Activated CD4-positive, alpha-beta T cell treated with anti-CD3 and anti-CD28 coated beads for 1 hour (primary cell): ENCODE results near the gene VAMP5.
"Not testable (repeated sequence)": the region's sequence is repeated elsewhere in the genome, so short reads cannot be mapped to it uniquely, and the experiment has no call there.

ENCODE experiments used
- DNase-seq: peaks from one replicate; pipeline ENCODE4 v3.0.0-alpha.2; 2020

VAMP5 gene

DNA sequence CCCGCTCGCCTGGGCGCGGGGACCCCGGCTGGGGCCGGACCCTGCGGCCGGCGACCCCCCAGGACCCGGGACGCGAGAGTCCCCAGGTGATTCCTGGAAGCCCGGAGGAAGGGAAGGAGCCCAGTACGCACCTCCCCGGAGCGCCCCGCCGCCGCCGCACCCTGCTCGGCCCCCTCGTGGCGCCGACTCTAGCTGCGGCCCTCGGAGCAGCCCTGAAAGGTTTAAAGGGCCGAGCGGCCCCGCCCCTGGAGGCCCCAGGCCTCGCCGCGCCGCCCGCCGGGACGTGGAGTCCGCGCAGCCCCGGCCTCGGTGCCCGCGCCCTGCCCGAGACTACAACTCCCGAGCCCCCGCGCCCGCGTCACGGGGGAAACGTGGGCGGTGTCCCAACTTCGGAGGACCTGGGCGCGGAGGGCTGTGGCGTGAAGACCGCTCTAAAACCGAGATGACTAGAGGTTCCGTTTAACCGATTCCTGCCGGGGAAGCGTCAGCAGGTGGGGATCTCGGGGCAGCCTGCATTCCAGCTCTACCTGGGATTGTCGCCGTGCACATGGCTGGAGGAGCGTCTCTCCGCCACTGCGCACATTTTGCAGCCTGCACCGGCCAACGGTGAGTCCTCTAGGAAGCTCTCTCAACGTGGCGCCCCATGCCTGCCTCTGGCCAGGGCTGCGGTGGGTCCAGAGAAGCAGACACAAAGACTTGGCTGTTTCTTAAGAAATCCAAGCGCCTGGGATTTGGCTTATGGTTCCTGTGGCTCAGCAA lies 18.4 kb downstream of the VAMP5 start, which contains the start of gene TMEM150A:
TMEM150A (minus strand) TSS at position 223 of the 759 bp plus-strand sequence. CDS start 750 bp downstream, outside the sequence.
- DNase-seq = peak; percentile 79

- DNase-seq = not testable (repeated sequence)
Measured at GRCh38 chr2:85604133-85604444, 19.9 kb downstream of the VAMP5 start.

DNA sequence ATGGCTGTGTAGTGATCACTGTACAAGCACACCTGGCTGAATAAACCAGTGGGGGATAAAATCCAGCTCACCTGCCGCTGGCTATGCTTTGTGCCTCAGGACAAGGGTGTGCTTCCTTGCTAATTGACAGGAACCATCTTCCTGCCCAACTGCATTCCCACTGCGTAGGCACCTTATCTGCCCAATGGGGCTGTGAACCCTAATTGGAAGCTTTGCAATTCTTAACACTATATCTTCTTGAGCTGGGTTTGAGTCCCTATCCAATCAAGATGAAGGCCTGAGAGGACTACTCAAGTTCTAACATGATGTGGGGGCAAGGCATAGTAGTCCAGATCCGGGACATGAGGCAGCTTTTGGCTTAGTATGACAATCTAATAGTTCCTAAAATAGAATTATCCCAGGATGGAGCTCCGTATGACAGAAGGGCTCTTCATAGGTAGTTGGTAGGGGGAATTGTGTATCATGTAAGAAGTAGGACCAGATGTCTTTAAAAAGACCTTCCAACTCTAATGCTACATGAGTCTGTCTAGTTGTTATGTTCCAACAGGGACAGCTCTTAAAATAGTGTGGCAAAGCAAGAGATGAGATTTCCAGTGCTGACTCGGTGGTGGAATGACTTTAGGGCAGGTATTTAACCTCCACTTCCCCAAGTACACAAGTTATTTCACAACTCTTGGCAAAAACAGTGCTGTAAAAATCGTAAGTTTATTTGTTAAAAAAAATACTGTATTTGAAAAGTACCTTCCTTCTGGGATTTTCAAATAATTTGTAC lies 20.5 kb downstream of the VAMP5 start:
- no peak for DNase-seq

DNA sequence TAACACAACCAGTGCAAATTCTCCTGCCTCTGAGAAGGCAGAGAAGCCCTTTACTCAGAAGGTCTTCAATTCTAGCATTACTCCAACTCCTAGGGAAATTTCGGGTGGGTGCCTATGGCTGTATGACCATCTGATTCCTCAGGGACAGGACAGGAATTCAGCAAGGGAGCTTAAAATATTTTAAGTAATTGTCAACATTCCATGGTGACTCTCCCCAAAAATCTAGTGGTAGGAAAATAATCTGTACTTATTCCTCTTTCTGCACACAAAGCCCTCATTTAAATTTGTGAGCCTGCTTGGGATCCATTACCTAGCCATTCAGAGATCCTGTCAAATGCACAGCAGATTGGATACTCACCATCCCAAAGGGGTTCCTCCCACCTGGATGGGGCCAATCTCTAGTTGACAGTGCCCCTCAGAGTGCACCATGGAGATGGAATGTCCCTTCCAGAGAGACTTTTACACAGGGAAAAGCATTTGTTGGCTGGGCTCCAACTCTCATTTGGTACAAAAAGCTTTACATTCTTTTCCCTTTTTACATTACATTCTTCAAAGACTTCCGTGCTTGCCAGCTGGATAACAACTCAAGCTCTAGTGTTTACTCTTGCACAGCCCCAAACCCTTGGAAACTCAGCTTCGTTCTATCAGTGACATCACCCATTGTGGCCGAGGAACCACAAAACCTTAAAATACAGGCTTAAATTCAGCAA lies 21.3 kb downstream of the VAMP5 start:
- DNase-seq = no peak

- DNase-seq = no peak
Measured at GRCh38 chr2:85606116-85606455, 21.9 kb downstream of the VAMP5 start.

DNA sequence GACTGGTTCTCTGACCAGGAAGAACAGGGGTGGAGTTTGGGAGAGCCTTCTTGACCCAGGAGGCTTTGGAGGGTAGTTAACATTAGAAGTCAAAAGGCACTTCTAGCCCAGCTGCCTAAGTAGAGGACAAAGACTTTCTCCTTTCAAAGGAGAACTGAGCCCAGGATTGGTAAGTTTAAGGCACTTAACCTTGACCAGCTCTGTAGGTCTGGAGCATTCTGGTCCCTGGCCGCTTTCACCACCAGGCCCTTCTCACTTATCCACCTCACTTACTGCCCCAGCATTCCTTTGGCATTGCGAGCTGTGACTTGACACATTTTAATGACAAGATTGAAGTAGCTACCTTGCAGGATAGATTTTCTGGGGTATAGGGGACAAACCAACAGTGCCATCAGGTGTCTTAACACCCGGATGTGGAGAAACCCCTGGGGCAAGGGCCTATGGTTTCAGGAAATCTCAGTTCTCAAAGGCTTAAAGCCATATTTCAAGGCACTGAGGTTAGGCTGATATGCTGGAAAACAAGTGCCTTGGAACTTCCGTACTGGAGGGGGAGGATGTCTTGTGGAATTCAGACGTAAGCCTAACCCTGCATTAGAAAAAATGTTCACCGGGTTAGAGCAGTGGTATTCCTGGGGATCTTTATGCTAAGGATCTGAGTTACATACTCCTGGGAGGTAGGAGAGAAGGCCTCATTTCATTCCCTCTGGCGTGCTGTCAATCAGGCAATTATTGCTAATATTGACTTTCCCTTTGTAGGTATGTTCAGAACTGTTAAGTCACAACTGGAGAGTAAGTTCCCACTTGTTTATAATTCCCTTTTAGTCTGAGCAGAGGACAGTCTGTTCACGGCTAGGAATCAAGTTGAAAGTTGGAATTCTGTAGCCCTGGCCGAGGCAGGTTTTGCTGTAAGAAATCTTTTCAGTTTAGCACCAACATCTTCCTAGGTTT lies 23.3 kb downstream of the VAMP5 start:
- no peak for DNase-seq

- DNase-seq = no peak
Measured at GRCh38 chr2:85611217-85611704, 27.0 kb downstream of the VAMP5 start.

- peak; percentile 66 for DNase-seq
Measured at GRCh38 chr2:85611705-85612587, 27.7 kb downstream of the VAMP5 start, which contains the start of gene C2orf68. TSS of gene C2orf68 (minus strand) at chr2:85612066. CDS start at chr2:85611984, 82 bp downstream.

- no peak for DNase-seq
Measured at GRCh38 chr2:85613717-85614515, 29.7 kb downstream of the VAMP5 start.

- DNase-seq = not testable (repeated sequence)
Measured at GRCh38 chr2:85614757-85615156, 30.5 kb downstream of the VAMP5 start.

DNA sequence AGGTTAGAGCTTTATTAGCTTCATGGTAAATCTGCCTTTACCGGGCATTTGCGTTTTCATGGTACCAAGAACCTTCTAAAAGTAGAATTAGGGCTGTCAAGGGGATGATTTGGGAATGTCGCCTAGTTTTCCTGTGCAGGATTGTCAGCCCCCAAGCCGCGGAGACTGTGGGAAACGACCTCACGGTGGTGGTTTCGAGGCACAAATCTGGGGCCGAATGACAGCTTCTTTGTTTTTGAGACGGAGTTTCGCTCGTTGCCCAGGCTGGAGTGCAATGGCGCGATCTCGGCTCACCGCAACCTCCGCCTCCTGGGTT lies 31.1 kb downstream of the VAMP5 start:
- DNase-seq = no peak

- not testable (repeated sequence) for DNase-seq
Measured at GRCh38 chr2:85617723-85618122, 33.5 kb downstream of the VAMP5 start.

DNA sequence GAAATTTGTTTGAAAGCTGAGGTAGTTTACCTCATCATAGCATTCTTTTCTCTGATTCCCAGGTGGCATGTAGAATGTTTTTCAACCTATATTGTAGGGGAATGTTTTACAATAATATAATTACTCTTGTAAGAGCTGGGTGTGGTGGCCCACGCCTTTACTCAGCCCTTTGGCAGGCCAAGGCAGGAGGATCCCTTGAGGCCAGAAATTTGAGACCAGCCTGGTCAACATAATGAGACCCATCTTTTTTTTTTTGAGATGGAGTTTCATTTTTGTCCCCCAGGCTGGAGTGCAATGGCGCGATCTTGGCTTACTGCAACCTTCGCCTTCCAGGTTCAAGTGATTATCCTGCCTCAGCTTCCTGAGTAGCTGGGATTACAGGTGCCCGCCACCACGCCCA lies 35.4 kb downstream of the VAMP5 start:
- DNase-seq = no peak

GRCh38 chr2:85621338-85621737 lies 37.1 kb downstream of the VAMP5 start:
- no peak for DNase-seq

- no peak for DNase-seq
Measured at GRCh38 chr2:85623991-85624390, 39.8 kb downstream of the VAMP5 start.

- DNase-seq = no peak
Measured at GRCh38 chr2:85628658-85629057, 44.4 kb downstream of the VAMP5 start.

DNA sequence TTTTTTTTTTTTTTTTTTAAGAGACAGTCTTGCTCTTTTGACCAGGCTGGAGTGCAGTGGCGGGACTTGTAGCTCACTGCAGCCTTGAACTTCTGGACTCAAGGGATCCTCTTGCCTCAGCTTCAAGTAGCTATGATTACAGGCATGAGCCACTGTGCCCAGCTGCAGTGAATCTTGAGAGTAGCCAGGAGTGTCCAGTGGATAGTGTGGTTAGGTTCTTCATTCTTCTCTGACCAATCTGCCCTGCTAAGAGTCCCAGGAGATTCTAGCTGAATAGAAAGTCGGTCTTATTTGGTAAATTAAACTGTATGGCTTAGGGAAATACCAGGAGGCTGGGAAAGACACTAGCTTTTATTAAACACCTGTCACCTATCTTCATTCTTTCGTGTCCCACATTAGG lies 47.1 kb downstream of the VAMP5 start:
- no peak for DNase-seq

DNA sequence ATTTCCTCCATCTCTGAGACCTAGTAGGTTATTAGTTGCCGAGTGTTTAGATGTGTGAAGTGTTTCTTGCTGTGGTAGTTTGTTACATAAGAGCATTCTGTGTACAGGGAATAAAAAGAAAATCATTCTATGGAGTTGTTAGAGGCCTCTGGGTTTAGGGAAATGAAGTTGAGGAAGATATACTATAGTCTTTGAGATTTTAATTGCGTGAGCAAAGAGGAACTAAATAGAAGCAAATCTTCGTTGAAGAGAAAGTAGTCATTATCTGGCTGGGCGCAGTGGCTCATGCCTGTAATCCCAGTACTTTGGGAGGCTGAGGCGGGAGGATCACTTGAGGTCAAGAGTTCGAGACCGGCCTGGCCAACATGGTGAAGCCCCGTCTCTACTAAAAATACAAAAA lies 50.8 kb downstream of the VAMP5 start:
- no peak for DNase-seq

GRCh38 chr2:85635636-85636035 lies 51.4 kb downstream of the VAMP5 start:
- DNase-seq = no peak

DNA sequence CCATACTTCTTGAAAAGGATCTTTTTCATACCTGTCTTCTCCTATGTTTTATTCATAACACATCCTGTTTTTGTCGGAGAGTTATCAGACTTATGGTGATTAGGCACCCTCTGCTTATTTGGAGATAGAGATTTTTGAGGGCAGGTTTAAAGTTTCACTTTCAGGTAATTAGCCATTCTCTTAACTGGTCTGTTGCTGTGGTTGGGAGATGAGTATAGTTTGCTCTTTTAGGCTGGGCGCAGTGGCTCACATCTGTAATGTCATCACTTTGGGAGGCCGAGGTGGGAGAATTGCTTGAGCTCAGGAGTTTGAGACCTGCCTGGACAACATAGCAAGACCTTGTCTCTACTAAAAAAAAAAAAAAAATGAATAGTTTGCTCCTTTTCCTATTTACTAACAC lies 58.5 kb downstream of the VAMP5 start:
- no peak for DNase-seq
